CD4-positive, alpha-beta T cell (primary cell): ENCODE data around the gene FAM184B. TPM values are rescaled to one million over a fixed set of nuclear protein-coding genes. Genes with fewer than 3 reads are reported as not detected.

Experiments
- ATAC-seq: fragments of 200-7000 bp; cut with Tn5 transposase; one replicate; pipeline ENCODE4 v1.10.0; 2022; ENCODE audit warnings: mild to moderate bottlenecking; ENCODE audit not compliant: poor library complexity
- CTCF ChIA-PET: fragments of 350-600 bp; sonication (Branson Sonifier 250); formaldehyde crosslinking; loops from one replicate; lab custom pipeline; 2021; ENCODE audit warnings: antibody characterized with exemption, inconsistent platforms; lab: Charles Lee
- POLR2A ChIA-PET: fragments of 350-600 bp; sonication (Branson Sonifier 250); formaldehyde crosslinking; loops from one replicate; lab custom pipeline; 2021; ENCODE audit warnings: antibody characterized with exemption, inconsistent platforms; lab: Charles Lee
- DNase-seq, 14 experiments: peaks; one replicate each; pipeline ENCODE4 v3.0.0-alpha.2; 2013 to 2020; ENCODE audit warnings: mixed read lengths in 2 of 14
- H3K27ac ChIP-seq, 2 donors: one replicate each; pipeline versions ENCODE4 v1.5.1 to v1.7.0; 2013; ENCODE audit warnings: low read length in 2 of 2, low read depth in 1 of 2, mild to moderate bottlenecking in 1 of 2
- H3K27me3 ChIP-seq, 2 experiments: 1 replicate in 1 of 2; 2 replicates in 1 of 2; pipeline versions ENCODE4 v1.6.1 to v1.7.0; 2013; ENCODE audit warnings: low read length in 2 of 2, control low read depth in 1 of 2, mild to moderate bottlenecking in 1 of 2, moderate library complexity in 1 of 2; ENCODE audit not compliant: insufficient read depth in 2 of 2, control insufficient read depth in 1 of 2
- H3K36me3 ChIP-seq: one replicate; pipeline ENCODE4 v1.6.1; 2013; ENCODE audit warnings: low read length, control low read depth; ENCODE audit not compliant: insufficient read depth
- H3K4me1 ChIP-seq: one replicate; pipeline ENCODE4 v1.6.1; 2013; ENCODE audit warnings: low read length, control low read depth; ENCODE audit not compliant: insufficient read depth
- H3K4me3 ChIP-seq: one replicate; pipeline ENCODE4 v1.5.1; 2013; ENCODE audit warnings: mild to moderate bottlenecking, low read length, moderate library complexity
- H3K9me3 ChIP-seq, 2 experiments: 1 replicate in 1 of 2; 2 replicates in 1 of 2; pipeline versions ENCODE4 v1.6.1 to v1.7.0; 2013; ENCODE audit warnings: low read length in 2 of 2, mild to moderate bottlenecking in 2 of 2, control low read depth in 1 of 2, moderate library complexity in 1 of 2; ENCODE audit not compliant: control insufficient read depth in 1 of 2, insufficient read depth in 1 of 2
- H3K27ac Mint-ChIP-seq: one replicate; pipeline ENCODE4 v1.8.0; 2020; ENCODE audit warnings: mixed read lengths
- H3K27me3 Mint-ChIP-seq: one replicate; pipeline ENCODE4 v1.8.0; 2021; ENCODE audit warnings: mixed read lengths
- H3K36me3 Mint-ChIP-seq: one replicate; pipeline ENCODE4 v1.8.0; 2021; ENCODE audit warnings: low read depth, mixed read lengths
- H3K4me1 Mint-ChIP-seq: one replicate; pipeline ENCODE4 v1.8.0; 2021; ENCODE audit warnings: low read depth, mixed read lengths
- H3K4me3 Mint-ChIP-seq: one replicate; pipeline ENCODE4 v1.8.0; 2020; ENCODE audit warnings: mild to moderate bottlenecking, mixed read lengths
- H3K9me3 Mint-ChIP-seq: one replicate; pipeline ENCODE4 v1.8.0; 2020; ENCODE audit warnings: mixed read lengths
- CTCF ChIP-seq: fragments of 200-600 bp; IDR thresholded peaks from one replicate; pipeline ENCODE4 v1.8.0; 2022; ENCODE audit warnings: antibody characterized with exemption, mild to moderate bottlenecking
- intact Hi-C, 2 experiments: fragments of 100-400 bp; cut with DNase I in 1 of 2; cut with micrococcal nuclease in 1 of 2; formaldehyde crosslinking; loops; one replicate each; pipeline versions ENCODE4 v1.15.1 to v1.9.0; 2023 to 2025; cut with DNase I, micrococcal nuclease
- total RNA-seq, 174 experiments: library from RNA in 2 of 174; stranded (reverse) in 2 of 174; gene quantifications; one replicate each; pipeline ENCODE4 v1.2.3 and lab custom pipeline; 2021 to 2026

FAM184B gene
- total RNA-seq, 2 experiments from 2014 or later: not detected

GRCh38 chr4:17681281-17682221 is 99.9 kb downstream of the FAM184B start:
- no peak for TF ChIP-seq CTCF
- Mint-ChIP-seq H3K36me3 (no peaks in the 10 kb centered on the region), H3K27ac (no peak overlapping the region), H3K4me1 (no peaks in the 10 kb centered on the region), H3K27me3 (no peaks in the 10 kb centered on the region), H3K4me3 (no peak overlapping the region), H3K9me3 (no peaks in the 10 kb centered on the region)
- no peaks in the 10 kb centered on the region for H3K9me3 ChIP-seq
- H3K27me3 ChIP-seq: no peaks in the 10 kb centered on the region
- no peak overlapping the region for H3K4me3 ChIP-seq
- no peaks in the 10 kb centered on the region for H3K4me1 ChIP-seq
- ChIA-PET CTCF (no interaction called here), POLR2A (no interaction called here)
- no peak for ATAC-seq
- intact Hi-C loops: no loop called here
- no peaks in the 10 kb centered on the region for H3K36me3 ChIP-seq
- H3K27ac ChIP-seq: no peak overlapping the region
- DNase-seq: no peak

- no peaks in the 10 kb centered on the region for H3K36me3 Mint-ChIP-seq
- no peak overlapping the region for H3K4me3 Mint-ChIP-seq
- H3K27me3 Mint-ChIP-seq: no peaks in the 10 kb centered on the region
- no peaks in the 10 kb centered on the region for H3K27me3 ChIP-seq
- no peak for TF ChIP-seq CTCF
- intact Hi-C loops: no loop called here
- CTCF ChIA-PET: no interaction called here
- no peaks in the 10 kb centered on the region for H3K36me3 ChIP-seq
- no peak overlapping the region for H3K27ac Mint-ChIP-seq
- ATAC-seq (no peak), DNase-seq (no peak)
- no peaks in the 10 kb centered on the region for H3K4me1 ChIP-seq
- H3K4me3 ChIP-seq: no peak overlapping the region
- H3K4me1 Mint-ChIP-seq: no peaks in the 10 kb centered on the region
- H3K9me3 Mint-ChIP-seq: no peaks in the 10 kb centered on the region
- H3K27ac ChIP-seq: no peak overlapping the region
- no peaks in the 10 kb centered on the region for H3K9me3 ChIP-seq
- POLR2A ChIA-PET: no interaction called here
Measured at GRCh38 chr4:17680559-17681280, 100.7 kb downstream of the FAM184B start.

GRCh38 chr4:17670423-17670822 is 111.0 kb downstream of the FAM184B start:
- no peak overlapping the region for H3K4me3 ChIP-seq
- intact Hi-C loops: no loop called here
- Mint-ChIP-seq H3K27ac (no peak overlapping the region), H3K4me1 (no peaks in the 10 kb centered on the region), H3K9me3 (peaks cover 9% of the 10 kb centered on the region), H3K36me3 (no peaks in the 10 kb centered on the region), H3K4me3 (no peak overlapping the region), H3K27me3 (peaks cover 41% of the 10 kb centered on the region)
- no peak for DNase-seq
- no peak for ATAC-seq
- TF ChIP-seq CTCF: no peak
- ChIA-PET POLR2A (no interaction called here), CTCF (no interaction called here)
- no peaks in the 10 kb centered on the region for H3K4me1 ChIP-seq
- peaks cover 0 to 3% of the 10 kb centered on the region in 2 experiments for H3K9me3 ChIP-seq
- H3K27me3 ChIP-seq: no peaks in the 10 kb centered on the region
- no peaks in the 10 kb centered on the region for H3K36me3 ChIP-seq
- H3K27ac ChIP-seq: no peak overlapping the region
